NCI-H1092 (cell line): ENCODE data around the gene STRA6.

Source experiments
- DNase-seq: peaks from one replicate; lab custom pipeline; 2025; lab: John Stamatoyannopoulos, UW

The STRA6 gene

GRCh38 chr15:74131628-74132413 lies 70.8 kb downstream of the STRA6 start:
- no peak for DNase-seq

GRCh38 chr15:74130849-74131627 lies 71.5 kb downstream of the STRA6 start:
- DNase-seq, result no peak

- DNase-seq, result peak; percentile 39
These were observed 72.3 kb downstream of the STRA6 start, which contains the start of gene ISLR2 for GRCh38 chr15:74130155-74130848. TSS of gene ISLR2 (plus strand) at chr15:74130586. CDS start at chr15:74132755, 2,169 bp downstream.

- no peak for DNase-seq
These were observed 72.9 kb downstream of the STRA6 start for GRCh38 chr15:74129586-74130154.
